Measurements from ENCODE around the gene HDAC7. TPM values are rescaled to one million over a fixed set of nuclear protein-coding genes. Genes with fewer than 3 reads are reported as not detected.

HDAC7 gene
- total RNA-seq, 1 donor: 48.9 TPM

- H3K4me3 ChIP-seq (ENCODE audit: low read depth, low read length): no peak overlapping the region
- DNase-seq (ENCODE audit: low read depth): no peak
- TF ChIP-seq CTCF (IDR thresholded peaks at IDR 0.05; ENCODE audit: insufficient read depth, low read length): no peak
Observed at GRCh38 chr12:47795121-47795813, 24.4 kb downstream of the HDAC7 start.

GRCh38 chr12:47794679-47795078 lies 25.0 kb downstream of the HDAC7 start:
- no peak for DNase-seq (ENCODE audit: low read depth)
- TF ChIP-seq CTCF (IDR thresholded peaks at IDR 0.05; ENCODE audit: insufficient read depth, low read length): no peak
- no peak overlapping the region for H3K4me3 ChIP-seq (ENCODE audit: low read depth, low read length)

- H3K4me3 ChIP-seq (ENCODE audit: low read depth, low read length): no peak overlapping the region
- TF ChIP-seq CTCF (IDR thresholded peaks at IDR 0.05; ENCODE audit: insufficient read depth, low read length): no peak
- no peak for DNase-seq (ENCODE audit: low read depth)
Observed at GRCh38 chr12:47793015-47793681, 26.6 kb downstream of the HDAC7 start.

- no peak overlapping the region for H3K4me3 ChIP-seq (ENCODE audit: low read depth, low read length)
- TF ChIP-seq CTCF (IDR thresholded peaks at IDR 0.05; ENCODE audit: insufficient read depth, low read length): no peak
- DNase-seq (ENCODE audit: low read depth): no peak
Observed at GRCh38 chr12:47791874-47792273, 27.8 kb downstream of the HDAC7 start.

GRCh38 chr12:47791351-47791746 lies 28.4 kb downstream of the HDAC7 start:
- DNase-seq (ENCODE audit: low read depth): no peak
- TF ChIP-seq CTCF (IDR thresholded peaks at IDR 0.05; ENCODE audit: insufficient read depth, low read length): no peak
- H3K4me3 ChIP-seq (ENCODE audit: low read depth, low read length): no peak overlapping the region

GRCh38 chr12:47790676-47791350 lies 28.9 kb downstream of the HDAC7 start:
- no peak overlapping the region for H3K4me3 ChIP-seq (ENCODE audit: low read depth, low read length)
- TF ChIP-seq CTCF (IDR thresholded peaks at IDR 0.05; ENCODE audit: insufficient read depth, low read length): no peak
- DNase-seq (ENCODE audit: low read depth): no peak
